ENCODE results near the gene CD44.

DNA sequence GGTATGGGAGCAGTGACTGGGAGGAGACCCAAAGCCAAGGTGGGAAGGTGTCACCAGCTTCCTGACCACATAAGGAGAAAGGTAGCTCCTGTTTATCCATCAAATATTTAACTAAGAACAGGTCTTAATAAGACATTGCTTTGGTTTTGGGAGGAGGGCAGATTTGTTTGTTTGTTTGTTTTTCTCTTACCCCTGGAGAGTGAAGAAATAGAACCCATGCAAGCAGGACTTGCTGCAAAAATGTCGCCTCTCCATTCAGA is 26.2 kb upstream of the CD44 start:
- TF ChIP-seq POLR2A (IDR thresholded peaks at IDR 0.05): no peak
- TF ChIP-seq, protein P1, sequence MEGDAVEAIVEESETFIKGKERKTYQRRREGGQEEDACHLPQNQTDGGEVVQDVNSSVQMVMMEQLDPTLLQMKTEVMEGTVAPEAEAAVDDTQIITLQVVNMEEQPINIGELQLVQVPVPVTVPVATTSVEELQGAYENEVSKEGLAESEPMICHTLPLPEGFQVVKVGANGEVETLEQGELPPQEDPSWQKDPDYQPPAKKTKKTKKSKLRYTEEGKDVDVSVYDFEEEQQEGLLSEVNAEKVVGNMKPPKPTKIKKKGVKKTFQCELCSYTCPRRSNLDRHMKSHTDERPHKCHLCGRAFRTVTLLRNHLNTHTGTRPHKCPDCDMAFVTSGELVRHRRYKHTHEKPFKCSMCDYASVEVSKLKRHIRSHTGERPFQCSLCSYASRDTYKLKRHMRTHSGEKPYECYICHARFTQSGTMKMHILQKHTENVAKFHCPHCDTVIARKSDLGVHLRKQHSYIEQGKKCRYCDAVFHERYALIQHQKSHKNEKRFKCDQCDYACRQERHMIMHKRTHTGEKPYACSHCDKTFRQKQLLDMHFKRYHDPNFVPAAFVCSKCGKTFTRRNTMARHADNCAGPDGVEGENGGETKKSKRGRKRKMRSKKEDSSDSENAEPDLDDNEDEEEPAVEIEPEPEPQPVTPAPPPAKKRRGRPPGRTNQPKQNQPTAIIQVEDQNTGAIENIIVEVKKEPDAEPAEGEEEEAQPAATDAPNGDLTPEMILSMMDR (IDR thresholded peaks at IDR 0.05): no peak

Measured in lower leg skin (tissue), 3 donors.